Measurements from ENCODE around the gene SHKBP1.

SHKBP1 gene

GRCh38 chr19:40614622-40615411 is 38.1 kb downstream of the SHKBP1 start (continued):
- TF ChIP-seq ZBTB10 (tag by site-specific recombination; IDR thresholded peaks at IDR 0.05) (no peak), IKZF3 (tag by site-specific recombination; IDR thresholded peaks at IDR 0.05) (peak; percentile 69), ZNF155 (tag by site-specific recombination; IDR thresholded peaks at IDR 0.05) (no peak), ZNF324 (tag by site-specific recombination; IDR thresholded peaks at IDR 0.05) (no peak), TRIM28 (IDR thresholded peaks at IDR 0.05; ENCODE audit: borderline replicate concordance, low read length) (no peak)

GRCh38 chr19:40616178-40616577 is 39.5 kb downstream of the SHKBP1 start:
- H3K9me3 ChIP-seq (ENCODE audit: control insufficient read depth, insufficient read depth, low read depth, low read length): no peaks in the 10 kb centered on the region
- no peak for TF ChIP-seq ZSCAN18 (tag by site-specific recombination; IDR thresholded peaks at IDR 0.05)
- no peak for TF ChIP-seq TSHZ1 (tag by site-specific recombination; IDR thresholded peaks at IDR 0.05; ENCODE audit: borderline replicate concordance)
- 0 out of 2 replicates have a peak, but pooled peaks have one; percentile 77 for TF ChIP-seq ZNF362 (tag by site-specific recombination; IDR thresholded peaks at IDR 0.05)
- TF ChIP-seq ZNF114 (tag by site-specific recombination; IDR thresholded peaks at IDR 0.05): no peak
- TF ChIP-seq ZNF514 (tag by site-specific recombination; IDR thresholded peaks at IDR 0.05): no peak
- TF ChIP-seq ZNF354C (tag by site-specific recombination; IDR thresholded peaks at IDR 0.05; ENCODE audit: borderline replicate concordance, low read depth): no peak
- TF ChIP-seq ZNF121 (tag by site-specific recombination; IDR thresholded peaks at IDR 0.05): 0 out of 2 replicates have a peak, but pooled peaks have one; percentile 46
- no peak for TF ChIP-seq ZNF132 (tag by site-specific recombination; IDR thresholded peaks at IDR 0.05; ENCODE audit: borderline replicate concordance)
- TF ChIP-seq BCL11B (tag by site-specific recombination; IDR thresholded peaks at IDR 0.05; ENCODE audit: low read depth): 0 out of 2 replicates have a peak, but pooled peaks have one; percentile 40
- no peak for TF ChIP-seq RBAK (tag by site-specific recombination; IDR thresholded peaks at IDR 0.05)
- H3K27ac ChIP-seq (ENCODE audit: extremely low read depth, low read depth, low read length): no peak overlapping the region
- ChIA-PET CTCF (interaction anchor here (0.6 to 3.1 kb wide), 9 partner anchors 10 to 1178 kb away, joined by 3 to 42 read pairs (median 4); partner anchors contain the start of gene LTBP4), POLR2A (interaction anchor here (1.0 kb wide), 2 partner anchors 25 to 268 kb away, joined by 3 to 7 read pairs; partner anchors contain the start of genes C19orf47 and PLD3)
- peaks cover 9% of the 10 kb centered on the region for H3K4me1 ChIP-seq (ENCODE audit: control insufficient read depth, insufficient read depth, low read length)
- H3K36me3 ChIP-seq (ENCODE audit: control insufficient read depth in 2 of 2, insufficient read depth in 1 of 2, low read length in 2 of 2): peaks cover 13 to 15% of the 10 kb centered on the region in 2 experiments; a peak in 2 of 3 replicates
- no peak overlapping the region for H3K4me3 ChIP-seq (ENCODE audit: low read depth, low read length)
